HG03095 (cell line): ENCODE data around the gene CASK.

Experiments used
- ATAC-seq: cut with Tn5 transposase; IDR thresholded peaks from one replicate; pipeline ENCODE4 v1.9.1; 2021; ENCODE audit warnings: moderate library complexity; ENCODE audit not compliant: unreplicated experiment

CASK gene

GRCh38 chrX:41923211-41923977 lies at the start of gene CASK:
TSS of gene CASK (minus strand) at chrX:41923554. CDS start at chrX:41922988, 566 bp downstream.
- ATAC-seq, result peak; percentile 86

GRCh38 chrX:41971346-41971745 lies 48.0 kb upstream of the CASK start:
- no peak for ATAC-seq

GRCh38 chrX:41970419-41970818 lies 47.1 kb upstream of the CASK start:
- no peak for ATAC-seq

- no peak for ATAC-seq
These were observed 40.0 kb upstream of the CASK start for GRCh38 chrX:41963348-41963747.

GRCh38 chrX:41960142-41960541 lies 36.8 kb upstream of the CASK start:
- no peak for ATAC-seq

- no peak for ATAC-seq
These were observed 35.5 kb upstream of the CASK start for GRCh38 chrX:41958861-41959260.

GRCh38 chrX:41956027-41956426 lies 32.7 kb upstream of the CASK start:
- ATAC-seq, result no peak

- no peak for ATAC-seq
These were observed 28.7 kb upstream of the CASK start for GRCh38 chrX:41952102-41952501.

- no peak for ATAC-seq
These were observed 23.7 kb upstream of the CASK start for GRCh38 chrX:41946989-41947612.

GRCh38 chrX:41946235-41946634 lies 22.9 kb upstream of the CASK start:
- ATAC-seq, result no peak

GRCh38 chrX:41935832-41936231 lies 12.5 kb upstream of the CASK start:
- ATAC-seq, result no peak

GRCh38 chrX:41933546-41933945 lies 10.2 kb upstream of the CASK start:
- no peak for ATAC-seq

GRCh38 chrX:41932885-41933284 lies 9.5 kb upstream of the CASK start:
- ATAC-seq, result no peak

GRCh38 chrX:41931591-41931990 lies 8.2 kb upstream of the CASK start:
- ATAC-seq, result no peak

GRCh38 chrX:41923978-41924683 lies 777 bp upstream of the CASK start:
- ATAC-seq, result no peak

GRCh38 chrX:41922431-41923151 lies 763 bp downstream of the CASK start:
- peak; percentile 5 for ATAC-seq

GRCh38 chrX:41921492-41922430 lies 1.6 kb downstream of the CASK start:
- ATAC-seq, result no peak

- no peak for ATAC-seq
These were observed 3.5 kb downstream of the CASK start for GRCh38 chrX:41919870-41920269.

GRCh38 chrX:41917517-41917916 lies 5.8 kb downstream of the CASK start:
- no peak for ATAC-seq

- no peak for ATAC-seq
These were observed 9.9 kb downstream of the CASK start for GRCh38 chrX:41913476-41913875.
